Activated T-cell treated with anti-CD3 and anti-CD28 coated beads for 24 hours (primary cell): ENCODE data around the gene MTMR6.
A peak's percentile ranks its signal among the peaks of the same experiment; 100 is the strongest.
"Not testable (repeated sequence)": the region's sequence is repeated elsewhere in the genome, so short reads cannot be mapped to it uniquely, and the experiment has no call there.

Experiments
- DNase-seq: peaks from one replicate; pipeline ENCODE4 v3.0.0-alpha.2; 2020; ENCODE audit warnings: low read depth

MTMR6 gene

GRCh38 chr13:25286969-25287961 is at the start of gene MTMR6:
Gene MTMR6, minus strand, starts transcription at chr13:25287488. Its CDS starts 241 bp downstream, at chr13:25287247.
- DNase-seq, result peak; percentile 91

- no peak for DNase-seq
Measured at GRCh38 chr13:25335856-25336255, 48.6 kb upstream of the MTMR6 start.

- DNase-seq, result no peak
Measured at GRCh38 chr13:25330541-25330940, 43.3 kb upstream of the MTMR6 start.

GRCh38 chr13:25329706-25330105 is 42.4 kb upstream of the MTMR6 start:
- no peak for DNase-seq

- no peak for DNase-seq
Measured at GRCh38 chr13:25324100-25324499, 36.8 kb upstream of the MTMR6 start.

- DNase-seq, result no peak
Measured at GRCh38 chr13:25319771-25320170, 32.5 kb upstream of the MTMR6 start.

GRCh38 chr13:25318946-25319345 is 31.7 kb upstream of the MTMR6 start:
- not testable (repeated sequence) for DNase-seq

- no peak for DNase-seq
Measured at GRCh38 chr13:25310891-25311290, 23.6 kb upstream of the MTMR6 start.

- no peak for DNase-seq
Measured at GRCh38 chr13:25306671-25307464, 19.6 kb upstream of the MTMR6 start.

GRCh38 chr13:25302121-25302520 is 14.8 kb upstream of the MTMR6 start:
- no peak for DNase-seq

- DNase-seq, result peak; percentile 92
Measured at GRCh38 chr13:25301347-25302113, 14.2 kb upstream of the MTMR6 start, which contains the start of gene NUP58. Gene NUP58, plus strand, starts transcription at chr13:25301625. Its CDS starts 149 bp downstream, at chr13:25301774.

- DNase-seq, result no peak
Measured at GRCh38 chr13:25300861-25301346, 13.6 kb upstream of the MTMR6 start.

- DNase-seq, result no peak
Measured at GRCh38 chr13:25295701-25296100, 8.4 kb upstream of the MTMR6 start.

- DNase-seq, result no peak
Measured at GRCh38 chr13:25295228-25295627, 7.9 kb upstream of the MTMR6 start.

- DNase-seq, result no peak
Measured at GRCh38 chr13:25292301-25292700, 5.0 kb upstream of the MTMR6 start.

- DNase-seq, result no peak
Measured at GRCh38 chr13:25291691-25292090, 4.4 kb upstream of the MTMR6 start.

GRCh38 chr13:25288966-25289365 is 1.7 kb upstream of the MTMR6 start:
- no peak for DNase-seq

GRCh38 chr13:25286308-25286968 is 850 bp downstream of the MTMR6 start:
- no peak for DNase-seq

- no peak for DNase-seq
Measured at GRCh38 chr13:25281935-25282332, 5.4 kb downstream of the MTMR6 start.

GRCh38 chr13:25281193-25281934 is 5.9 kb downstream of the MTMR6 start:
- DNase-seq, result no peak

- no peak for DNase-seq
Measured at GRCh38 chr13:25280396-25280795, 6.9 kb downstream of the MTMR6 start.
